ENCODE results near the gene FRRS1. TPM values are rescaled to one million over a fixed set of nuclear protein-coding genes. Genes with fewer than 3 reads are reported as not detected.
A peak's percentile ranks its signal among the peaks of the same experiment; 100 is the strongest.

The FRRS1 gene
- total and polyA plus RNA-seq, 12 donors, result 0.81 to 26.8 (median 16.5) TPM

DNA sequence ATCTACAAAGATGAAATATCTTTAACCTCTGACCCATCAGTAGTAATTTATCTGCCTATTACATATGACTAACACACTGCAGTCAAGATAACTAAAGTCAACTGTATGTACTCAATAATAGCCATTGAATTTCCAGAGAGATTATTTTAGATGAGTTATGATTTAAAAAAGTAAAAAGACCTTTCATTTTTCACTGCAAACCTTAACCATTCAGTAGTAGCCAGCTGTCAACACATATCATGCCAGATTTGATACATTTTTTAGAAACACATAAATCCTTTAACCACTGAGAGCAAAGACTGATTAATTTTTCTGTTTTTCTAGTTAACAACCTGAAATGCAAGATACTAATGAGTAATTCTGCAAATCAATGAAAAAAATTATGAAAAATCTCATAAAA, 89.6 kb downstream of the FRRS1 start:
- Histone ChIP-seq H3K4me1 (replicated peaks in 1 of 2) (peaks cover 29 to 60% of the 10 kb centered on the region in 2 donors), H3K9me3 (replicated peaks in 1 of 3) (no peaks in the 10 kb centered on the region), H3K36me3 (replicated peaks in 1 of 2) (peaks cover 0 to 10% of the 10 kb centered on the region in 2 donors), H3K4me3 (no peak overlapping the region), H3K27ac (peak overlapping the region in 1 of 5 donors; percentile 5), H3K27me3 (no peaks in the 10 kb centered on the region)
- no peak for DNase-seq
- intact Hi-C loops (cut with DNase I), result no loop called here
- TF ChIP-seq CTCF (IDR thresholded peaks at IDR 0.05) (no peak), POLR2A (IDR thresholded peaks at IDR 0.05) (no peak)

DNA sequence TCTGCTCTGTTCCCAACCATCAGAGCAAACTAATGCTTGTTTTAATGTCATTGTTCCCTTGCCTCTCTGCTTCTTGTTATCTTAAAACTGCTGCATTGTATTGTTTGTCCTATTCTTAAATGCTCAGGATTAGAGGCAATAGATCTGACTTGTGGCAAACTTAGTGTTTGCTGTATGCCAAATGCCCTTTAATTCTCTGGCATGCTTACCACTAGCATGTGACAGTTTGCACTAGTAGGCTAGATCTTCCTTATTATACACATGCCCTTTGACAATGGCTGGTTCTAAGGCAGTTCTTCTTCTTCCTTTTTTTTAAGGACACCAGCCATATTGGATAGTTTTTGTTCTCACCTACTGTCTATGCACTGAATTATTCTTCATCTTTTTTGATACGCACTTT, 90.4 kb downstream of the FRRS1 start:
- Histone ChIP-seq H3K4me1 (replicated peaks in 1 of 2) (peaks cover 33 to 69% of the 10 kb centered on the region in 2 donors), H3K36me3 (replicated peaks in 1 of 2) (peaks cover 0 to 3% of the 10 kb centered on the region in 2 donors)
- no peak for DNase-seq

GRCh38 chr1:99675292-99675691, 91.1 kb downstream of the FRRS1 start:
- Histone ChIP-seq H3K27me3 (no peaks in the 10 kb centered on the region), H3K4me1 (replicated peaks in 1 of 2) (peaks cover 33 to 73% of the 10 kb centered on the region in 2 donors), H3K27ac (no peak overlapping the region), H3K9me3 (replicated peaks in 1 of 3) (no peaks in the 10 kb centered on the region), H3K4me3 (no peak overlapping the region), H3K36me3 (replicated peaks in 1 of 2) (peaks cover 0 to 3% of the 10 kb centered on the region in 2 donors)
- intact Hi-C loops (cut with DNase I), result no loop called here
- no peak for DNase-seq
- TF ChIP-seq CTCF (IDR thresholded peaks at IDR 0.05) (no peak), POLR2A (IDR thresholded peaks at IDR 0.05) (no peak)

More for the DNA sequence above, 90.4 kb downstream of the FRRS1 start:
- Histone ChIP-seq H3K9me3 (replicated peaks in 1 of 3) (no peaks in the 10 kb centered on the region), H3K27me3 (no peaks in the 10 kb centered on the region), H3K27ac (no peak overlapping the region), H3K4me3 (no peak overlapping the region)
- TF ChIP-seq CTCF (IDR thresholded peaks at IDR 0.05), result no peak
- no peak for TF ChIP-seq POLR2A (IDR thresholded peaks at IDR 0.05)
- intact Hi-C loops (cut with DNase I), result no loop called here
- WGBS, 4 donors, result 97 to 100% (median 98%) methylated on average over 1 of the region's 1 CpG

- Histone ChIP-seq H3K27ac (peak overlapping the region in 3 of 5 donors; percentile 14 to 64 (median 47)), H3K27me3 (no peaks in the 10 kb centered on the region), H3K36me3 (replicated peaks in 1 of 2) (peaks cover 0 to 3% of the 10 kb centered on the region in 2 donors), H3K4me3 (no peak overlapping the region), H3K4me1 (replicated peaks in 1 of 2) (peaks cover 37 to 65% of the 10 kb centered on the region in 2 donors), H3K9me3 (replicated peaks in 1 of 3) (no peaks in the 10 kb centered on the region)
- DNase-seq, result no peak
- TF ChIP-seq CTCF (IDR thresholded peaks at IDR 0.05), result no peak
- no peak for TF ChIP-seq POLR2A (IDR thresholded peaks at IDR 0.05)
- WGBS, 4 donors, result 68 to 81% (median 70%) methylated on average over 6 of the region's 6 CpGs
- intact Hi-C loops (cut with DNase I), result no loop called here
Measured at GRCh38 chr1:99674115-99675064, 92.0 kb downstream of the FRRS1 start.

All from adrenal gland (tissue), 12 donors.